GM19099 (cell line): ENCODE data around the gene P4HA1.

Experiments used
- POLR2A ChIP-seq: IDR thresholded peaks from 3 replicates; pipeline ENCODE4 v1.6.1; 2011; ENCODE audit warnings: low read depth; ENCODE audit not compliant: insufficient read length; ENCODE audit errors: extremely low read depth

The P4HA1 gene

DNA sequence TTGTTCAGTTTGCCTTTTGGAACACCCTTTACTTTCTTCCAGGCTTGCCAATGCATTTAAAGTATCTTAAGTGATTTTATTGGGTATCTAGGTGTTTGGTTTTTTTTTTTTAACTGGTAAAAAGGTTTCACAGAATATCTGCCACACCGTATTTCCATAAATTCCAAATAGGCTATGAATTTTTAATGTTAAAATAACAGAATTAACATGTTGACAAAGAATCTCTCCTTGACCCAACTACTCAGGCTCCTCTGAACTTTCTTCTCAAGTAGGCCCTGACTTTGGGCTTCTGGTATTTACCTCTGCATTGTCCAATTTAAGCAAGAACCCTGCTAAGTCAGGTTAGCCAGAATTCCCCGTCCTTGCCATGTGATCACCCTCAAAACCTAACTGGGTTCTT lies 80.9 kb downstream of the P4HA1 start:
- TF ChIP-seq POLR2A, result no peak

DNA sequence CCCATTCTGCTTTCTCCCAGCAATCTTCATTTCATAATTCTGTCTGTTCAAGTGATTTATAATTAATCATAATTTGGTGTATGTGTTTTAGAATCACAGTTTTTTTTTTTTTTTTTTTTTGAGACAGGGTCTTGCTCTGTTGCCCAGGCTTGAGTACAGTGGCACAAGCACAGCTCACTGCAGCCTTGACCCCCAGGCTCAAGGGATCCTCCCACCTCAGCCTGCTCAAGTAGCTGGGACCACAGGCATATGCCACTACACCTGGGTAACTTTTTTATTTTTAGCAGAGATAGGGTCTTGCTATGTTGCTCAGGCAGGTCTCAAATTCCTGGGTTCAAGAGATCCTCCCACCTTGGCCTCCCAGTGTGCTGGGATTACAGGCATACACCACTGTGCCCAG lies 92.8 kb downstream of the P4HA1 start:
- TF ChIP-seq POLR2A, result no peak

DNA sequence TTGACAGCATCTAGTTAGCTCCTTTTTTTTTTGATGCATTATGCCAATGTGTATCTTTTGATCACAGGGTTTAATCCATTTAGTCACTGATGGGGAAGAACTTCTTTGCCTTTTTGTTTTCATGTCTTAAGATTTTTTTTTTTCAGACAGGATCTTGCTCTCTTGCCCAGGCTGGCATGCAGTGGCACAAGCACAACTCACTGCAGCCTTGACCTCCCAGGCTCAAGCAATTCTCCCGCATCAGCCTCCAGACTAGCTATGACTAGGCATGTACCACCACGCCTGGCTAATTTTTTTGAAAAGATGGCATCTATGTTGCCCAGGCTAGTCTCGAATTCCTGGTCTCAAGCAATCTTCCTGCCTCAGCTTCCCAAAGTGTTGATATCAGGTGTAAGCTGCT lies 95.7 kb downstream of the P4HA1 start:
- TF ChIP-seq POLR2A, result no peak

DNA sequence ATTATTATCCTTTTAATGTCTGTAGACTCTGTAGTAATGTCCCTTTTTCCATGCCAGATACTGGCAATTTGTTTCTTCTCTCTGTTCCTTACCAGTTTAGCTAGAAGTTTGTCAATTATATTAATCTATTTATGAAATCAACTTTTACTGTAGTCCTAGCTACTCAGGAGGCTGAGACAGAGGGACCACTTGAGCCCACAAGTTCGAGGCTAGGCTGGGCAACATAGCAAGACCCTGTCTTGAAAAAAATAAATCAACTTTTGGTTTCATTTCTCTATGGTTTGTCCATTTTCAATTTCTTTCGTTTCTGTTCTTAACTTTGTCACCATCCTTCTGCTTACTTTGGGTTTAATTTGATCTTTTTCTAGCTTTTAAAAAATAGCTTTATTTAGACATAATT lies 99.6 kb downstream of the P4HA1 start:
- TF ChIP-seq POLR2A, result no peak

DNA sequence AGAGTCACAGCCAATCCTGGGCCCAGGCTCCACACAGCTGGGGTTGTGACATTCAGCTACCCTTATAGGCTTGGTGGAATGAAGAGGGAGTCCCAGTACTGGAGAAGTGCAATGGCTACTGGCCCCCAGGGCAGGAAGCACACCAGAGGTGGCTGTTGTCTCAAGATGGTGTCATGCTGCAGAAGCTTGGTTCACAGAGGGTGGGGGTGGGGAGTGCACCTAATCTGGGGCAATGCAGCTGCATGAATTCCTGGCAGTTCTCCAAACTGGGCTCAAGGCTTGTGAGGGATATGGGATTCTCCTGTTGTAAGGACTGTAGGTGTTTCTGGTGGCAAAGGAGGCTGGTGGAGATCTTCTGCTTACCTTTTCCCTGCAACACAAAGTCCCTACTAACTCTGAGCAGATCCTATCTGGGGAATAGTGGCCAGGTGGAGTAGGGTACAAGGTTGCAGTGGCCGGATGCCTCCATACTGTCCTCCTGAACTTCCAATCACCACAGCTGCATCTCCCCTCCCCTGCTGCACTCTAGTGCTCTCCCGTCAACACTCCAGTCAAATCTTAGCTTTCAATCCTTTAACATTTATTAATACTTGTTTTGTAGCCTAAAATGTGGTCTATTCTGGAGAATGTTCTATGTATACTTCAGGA lies 114.7 kb downstream of the P4HA1 start:
- no peak for TF ChIP-seq POLR2A

DNA sequence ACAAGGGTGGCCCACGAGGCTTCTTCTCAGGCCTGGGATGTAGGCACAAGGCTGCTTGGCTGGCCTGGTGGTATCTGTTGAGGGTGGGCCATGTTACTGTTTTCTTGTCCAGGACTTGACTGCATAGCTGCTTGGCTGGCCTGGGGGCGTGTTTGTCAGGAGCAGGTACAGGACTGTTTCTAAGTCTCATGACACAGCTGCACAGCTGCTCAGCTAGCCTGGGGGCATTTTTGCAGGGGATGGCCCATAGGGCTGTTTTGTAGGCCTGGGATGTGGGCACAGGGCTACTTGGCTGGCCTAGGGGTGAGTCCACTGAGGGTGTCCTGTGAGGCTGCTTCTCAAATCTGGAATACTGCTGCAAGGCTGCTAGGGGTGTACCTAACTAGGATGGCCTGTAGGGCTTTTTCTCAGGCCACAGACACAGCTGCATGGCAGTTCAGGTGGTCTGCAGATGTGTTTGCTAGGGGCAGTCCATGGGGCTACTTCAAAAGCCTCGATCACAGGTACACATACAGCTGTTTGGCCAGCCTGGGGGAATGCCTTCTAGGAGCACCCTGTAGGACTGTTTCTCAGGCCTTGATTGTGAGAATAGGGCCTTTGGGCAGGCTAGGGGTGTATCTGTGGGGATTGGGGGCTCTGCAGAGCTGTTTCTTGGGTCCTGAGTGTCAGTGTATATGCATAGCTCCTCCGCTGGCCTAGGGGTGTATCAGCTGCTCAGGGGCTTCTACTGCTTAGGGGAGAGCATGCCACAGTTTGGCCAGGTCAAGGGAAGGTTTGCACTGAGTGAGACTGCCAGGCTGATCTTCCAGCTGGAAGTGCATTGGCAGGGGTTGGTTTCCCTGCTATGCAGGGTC lies 115.4 kb downstream of the P4HA1 start:
- TF ChIP-seq POLR2A, result no peak

DNA sequence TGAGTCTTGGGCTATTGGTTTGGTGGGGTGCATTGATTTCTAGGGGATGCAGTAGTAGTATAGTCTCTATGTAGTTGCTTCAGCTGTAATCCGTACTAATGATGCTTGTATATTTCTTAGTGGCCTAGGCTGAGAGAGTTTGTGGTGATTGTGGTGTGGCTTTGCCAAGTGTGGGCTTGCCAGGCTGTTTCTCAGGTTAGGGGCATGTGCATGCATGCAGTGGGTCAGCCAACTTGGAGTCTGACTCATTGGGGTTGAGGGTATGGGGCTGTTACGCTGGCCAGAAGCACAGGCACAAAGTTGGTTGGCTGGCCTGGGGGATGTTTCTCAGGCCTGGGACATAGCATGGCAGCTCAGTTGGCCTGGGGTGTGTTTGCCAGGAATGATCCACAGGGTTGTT lies 116.3 kb downstream of the P4HA1 start:
- no peak for TF ChIP-seq POLR2A

DNA sequence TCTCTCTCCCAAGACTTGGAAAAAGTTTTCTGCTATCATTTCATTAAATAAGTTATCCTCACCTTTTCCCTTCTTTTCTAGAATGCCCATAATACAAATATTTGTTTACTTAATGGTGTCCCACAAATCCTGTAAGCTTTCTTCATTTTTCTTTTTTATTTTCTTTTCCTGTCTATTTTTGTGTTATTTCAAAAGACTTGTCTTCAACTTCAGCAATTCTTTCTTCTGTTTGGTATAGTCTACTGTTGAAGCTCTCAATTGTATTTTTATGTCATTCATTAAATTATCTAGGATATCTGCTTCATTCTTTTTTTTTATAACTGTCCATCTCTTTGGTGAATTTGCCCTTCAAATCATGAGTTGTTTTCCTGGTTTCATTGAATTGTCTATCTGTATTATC lies 117.0 kb downstream of the P4HA1 start:
- no peak for TF ChIP-seq POLR2A

DNA sequence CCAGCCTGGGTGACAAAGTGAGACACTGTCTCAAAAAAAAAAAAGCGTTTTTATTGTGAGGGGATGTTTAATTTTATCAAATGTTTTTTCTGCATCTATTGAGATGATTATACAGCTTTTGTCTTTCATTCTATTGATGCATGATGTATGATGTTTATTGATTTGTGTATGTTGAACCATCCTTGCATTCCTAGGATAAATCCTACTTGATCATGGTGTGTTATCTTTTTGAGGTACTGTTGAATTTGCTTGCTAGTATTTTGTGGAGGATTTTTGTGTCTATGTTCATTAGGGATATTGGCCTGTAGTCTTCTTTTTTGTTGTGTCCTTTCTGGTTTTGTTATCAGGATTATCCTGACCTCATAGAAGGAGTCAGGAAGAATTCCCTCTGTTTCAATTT lies 119.8 kb downstream of the P4HA1 start:
- TF ChIP-seq POLR2A, result no peak
